NOMO-1 treated with DMSO at 0.1 percent for 48 hours (cell line): ENCODE data around the gene SPIN2B.
"Not testable (repeated sequence)": the region's sequence is repeated elsewhere in the genome, so short reads cannot be mapped to it uniquely, and the experiment has no call there.

Experiments used
- DNase-seq: peaks from one replicate; lab custom pipeline; 2025; ENCODE audit not compliant: unreplicated experiment; lab: John Stamatoyannopoulos, UW

SPIN2B gene

DNA sequence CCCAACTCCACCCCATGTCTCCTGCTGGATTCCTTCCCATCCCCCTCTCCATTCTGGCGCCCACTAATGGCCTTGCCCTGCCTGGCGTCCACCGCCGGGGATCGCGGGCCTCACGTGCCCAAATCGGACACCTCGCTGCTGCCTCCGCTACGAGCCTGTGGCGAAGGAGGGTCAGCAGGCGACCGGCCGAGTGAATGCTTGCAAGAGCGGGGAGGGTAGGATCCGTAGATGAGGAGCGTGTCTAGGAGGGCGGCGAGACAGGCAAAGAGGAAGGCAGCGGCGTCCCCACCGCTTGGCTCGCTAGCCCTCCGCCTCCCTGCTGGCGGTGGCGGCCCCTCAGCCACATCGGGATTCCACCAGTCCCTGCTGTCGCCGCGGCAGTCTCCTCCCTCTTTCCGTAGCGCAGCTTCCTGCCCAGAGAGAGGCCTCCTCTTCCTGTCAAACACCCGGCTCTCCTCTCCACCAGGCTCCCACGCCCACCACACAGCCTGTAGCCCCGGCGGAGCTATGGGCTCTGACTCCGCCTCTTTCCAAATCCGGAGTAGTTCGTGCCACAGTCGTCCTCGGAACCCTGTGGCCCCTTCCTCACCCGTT, at the start of gene SPIN2B:
SPIN2B (minus strand) TSS at position 387 of the 594 bp plus-strand sequence.
- DNase-seq: peak; percentile 84

DNA sequence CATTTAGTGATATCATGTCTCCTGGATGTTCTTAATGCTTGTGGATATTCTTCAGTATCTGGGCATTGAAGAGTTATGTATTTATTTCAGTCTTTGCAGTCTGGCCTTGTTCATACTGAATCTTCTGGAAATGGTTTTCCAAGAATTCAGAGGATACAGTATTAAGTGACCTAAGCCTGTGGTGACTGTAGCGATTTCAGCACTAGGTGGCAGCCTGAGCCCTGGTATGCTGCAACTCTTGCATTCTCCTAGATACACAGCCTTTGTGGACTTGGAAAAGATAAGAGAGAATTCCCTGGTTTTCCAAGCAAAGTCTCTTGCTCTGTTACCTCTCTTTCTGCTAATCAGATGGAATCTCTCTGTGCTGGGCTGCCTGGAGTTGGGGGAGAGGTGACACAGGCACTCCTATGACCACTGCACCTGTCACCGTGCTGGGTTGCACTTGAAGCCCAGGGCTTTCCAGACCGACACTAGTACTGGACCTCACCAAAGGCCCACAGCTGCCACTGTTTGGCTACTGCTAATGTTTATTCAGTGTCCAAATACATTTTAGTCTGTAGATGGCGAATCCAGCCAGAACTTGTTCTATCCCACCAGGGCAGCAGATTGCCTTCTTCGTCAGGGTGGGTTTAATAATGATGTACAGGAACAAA, 35.2 kb upstream of the SPIN2B start:
- no peak for DNase-seq

DNA sequence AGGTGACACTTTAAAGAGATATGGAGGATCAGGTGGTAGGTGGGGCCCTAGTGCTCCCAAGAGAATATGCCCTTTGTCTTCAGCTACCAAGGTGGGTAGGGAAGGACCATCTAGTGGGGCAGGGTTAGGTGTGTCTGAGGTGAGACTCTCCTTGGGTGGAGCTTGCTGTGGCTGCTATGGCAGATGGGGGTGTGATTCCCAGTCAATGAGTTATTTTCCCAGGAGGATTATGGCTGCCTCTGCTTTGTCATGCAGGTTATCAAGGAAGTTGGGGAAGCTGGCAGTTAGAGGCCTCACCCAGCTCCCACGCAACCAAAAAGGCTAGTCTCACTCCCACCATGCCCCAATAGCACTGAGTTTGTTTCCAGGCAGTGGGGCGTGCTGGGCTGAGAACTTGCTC, 33.8 kb upstream of the SPIN2B start:
- no peak for DNase-seq

- not testable (repeated sequence) for DNase-seq
Observed at GRCh38 chrX:57152222-57152621, 30.9 kb upstream of the SPIN2B start.

- DNase-seq: no peak
Observed at GRCh38 chrX:57138674-57139073, 17.3 kb upstream of the SPIN2B start.

DNA sequence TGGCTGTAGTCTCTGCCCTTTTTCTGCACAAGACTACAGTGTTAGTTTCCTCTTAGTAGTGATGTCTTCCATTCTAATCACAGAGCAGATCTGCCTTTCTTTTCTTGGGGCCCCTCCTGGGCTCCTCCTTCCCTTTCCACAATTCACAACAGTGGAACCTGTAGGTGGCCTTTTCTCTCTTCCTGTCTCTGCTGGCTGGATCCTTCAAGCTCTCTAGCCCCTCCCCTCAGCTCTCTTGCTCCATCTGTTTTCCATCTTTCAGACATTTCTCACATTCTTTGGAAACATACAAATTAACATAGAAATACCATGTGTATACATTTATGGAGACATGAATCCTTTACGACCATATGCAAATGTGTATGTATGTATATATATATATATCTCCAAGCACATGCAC, 16.2 kb upstream of the SPIN2B start:
- DNase-seq: no peak

DNA sequence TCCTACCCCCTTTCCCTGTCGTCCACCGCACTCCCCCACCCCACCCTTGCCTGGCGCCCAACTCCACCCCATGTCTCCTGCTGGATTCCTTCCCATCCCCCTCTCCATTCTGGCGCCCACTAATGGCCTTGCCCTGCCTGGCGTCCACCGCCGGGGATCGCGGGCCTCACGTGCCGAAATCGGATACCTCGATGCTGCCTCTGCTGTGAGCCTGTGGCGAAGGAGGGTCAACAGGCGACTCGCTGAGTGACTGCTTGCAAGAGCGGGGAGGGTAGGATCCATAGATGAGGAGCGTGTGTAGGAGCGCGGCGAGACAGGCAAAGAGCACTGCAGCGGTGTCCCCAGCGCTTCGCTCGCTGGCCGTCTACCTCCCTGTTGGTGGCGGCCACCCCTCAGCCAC, 15.7 kb upstream of the SPIN2B start, which contains the start of gene SPIN2A:
SPIN2A (minus strand) TSS at position 325 of the 400 bp plus-strand sequence. CDS start 800 bp downstream, outside the sequence.
- not testable (repeated sequence) for DNase-seq

- DNase-seq: not testable (repeated sequence)
Observed at GRCh38 chrX:57136589-57136988, 15.2 kb upstream of the SPIN2B start.

DNA sequence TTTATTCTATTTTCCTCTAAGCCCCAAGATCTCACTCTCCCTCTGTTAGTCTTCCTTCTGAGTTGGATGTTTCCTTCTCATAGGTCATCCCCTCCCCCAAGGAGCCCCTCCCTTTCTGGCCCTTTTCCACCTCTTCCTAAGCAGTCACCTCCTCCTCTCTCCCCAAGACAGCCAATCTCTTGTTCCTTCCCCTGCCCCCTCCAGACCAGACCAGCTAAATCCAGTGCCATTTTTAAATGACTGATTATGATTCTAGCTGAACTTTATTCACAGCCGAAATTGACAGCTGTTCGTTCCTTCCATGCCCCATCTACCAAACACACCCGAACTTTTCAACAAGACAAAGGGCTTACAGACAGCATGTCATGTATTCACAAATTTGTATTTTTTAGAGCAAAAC, 13.9 kb upstream of the SPIN2B start:
- DNase-seq: no peak

- no peak for DNase-seq
Observed at GRCh38 chrX:57134702-57135101, 13.4 kb upstream of the SPIN2B start.

DNA sequence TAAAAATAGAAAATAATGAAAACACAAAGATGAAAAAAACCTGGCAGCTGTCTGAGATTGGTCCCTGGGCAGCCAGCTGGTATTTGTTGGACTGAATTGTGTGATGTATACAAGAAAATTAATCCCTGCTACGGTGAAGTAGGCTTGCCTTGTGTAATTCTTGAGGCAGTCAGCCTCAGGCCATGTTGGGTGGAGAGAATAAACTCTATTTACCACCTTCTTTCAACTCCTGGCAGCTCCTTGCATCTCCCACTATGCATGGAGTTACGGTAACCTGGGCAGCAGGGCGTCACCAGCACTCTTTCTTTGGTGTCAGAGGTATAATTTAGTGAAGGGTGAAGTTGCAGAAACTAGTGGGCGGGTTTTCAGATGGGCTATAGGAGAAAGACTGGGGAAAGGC, 12.4 kb upstream of the SPIN2B start:
- DNase-seq: no peak

DNA sequence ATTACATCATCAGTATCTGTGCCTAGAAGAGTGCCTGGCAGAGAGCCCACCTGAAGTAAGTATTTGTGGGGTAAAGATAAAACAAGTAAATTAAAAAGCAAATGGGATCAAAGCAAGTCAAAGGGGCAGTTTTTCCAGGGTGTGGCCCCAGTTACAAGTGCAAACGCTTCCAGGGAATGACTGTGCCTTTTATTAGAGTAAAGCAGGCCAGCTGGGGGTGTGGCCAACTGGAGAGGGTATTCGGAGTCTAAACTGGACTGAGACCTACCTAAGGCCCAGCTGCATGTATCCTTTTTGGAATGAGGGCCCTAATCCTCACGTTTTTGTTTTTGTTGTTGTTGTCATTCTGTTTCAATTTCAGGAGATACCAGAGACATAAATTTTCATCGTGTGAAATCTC, 11.9 kb upstream of the SPIN2B start:
- DNase-seq: not testable (repeated sequence)

DNA sequence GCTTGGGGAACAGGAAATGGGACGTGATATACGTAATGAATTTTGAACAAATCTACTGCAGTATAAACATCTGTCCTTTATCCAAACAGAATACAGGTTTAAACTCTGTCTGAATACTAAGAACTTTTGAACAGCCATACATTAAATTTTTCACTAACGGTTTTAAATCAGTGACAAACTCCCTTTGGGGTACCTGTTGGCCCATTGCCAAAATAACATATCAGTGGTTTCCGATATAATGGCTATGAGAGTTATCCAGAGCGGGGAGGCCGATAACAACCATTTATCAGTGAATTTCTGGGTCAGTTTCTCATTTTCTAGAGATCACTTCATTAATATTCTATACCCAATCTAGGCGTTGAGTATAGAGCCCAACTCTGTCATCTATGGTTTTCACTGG, 10.7 kb upstream of the SPIN2B start:
- DNase-seq: no peak

DNA sequence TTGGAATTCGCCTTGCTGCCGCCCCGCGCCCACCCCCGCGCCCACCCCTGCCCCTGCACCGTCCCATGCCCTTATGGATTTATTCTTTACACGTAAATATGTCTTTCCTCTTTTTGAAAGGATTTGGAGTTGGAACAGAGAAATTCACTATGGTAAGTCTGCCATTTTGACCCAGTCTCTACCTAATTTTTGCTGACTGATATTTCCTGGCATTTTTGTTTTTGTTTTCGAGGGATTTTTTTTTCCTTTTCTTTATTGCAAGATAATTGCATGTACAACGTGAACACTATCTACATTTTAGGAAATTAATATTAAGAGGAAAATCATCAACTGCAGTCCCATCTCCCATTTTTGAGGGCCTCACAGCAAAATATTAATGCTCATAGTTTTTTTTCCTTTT, 468 bp upstream of the SPIN2B start:
- no peak for DNase-seq

DNA sequence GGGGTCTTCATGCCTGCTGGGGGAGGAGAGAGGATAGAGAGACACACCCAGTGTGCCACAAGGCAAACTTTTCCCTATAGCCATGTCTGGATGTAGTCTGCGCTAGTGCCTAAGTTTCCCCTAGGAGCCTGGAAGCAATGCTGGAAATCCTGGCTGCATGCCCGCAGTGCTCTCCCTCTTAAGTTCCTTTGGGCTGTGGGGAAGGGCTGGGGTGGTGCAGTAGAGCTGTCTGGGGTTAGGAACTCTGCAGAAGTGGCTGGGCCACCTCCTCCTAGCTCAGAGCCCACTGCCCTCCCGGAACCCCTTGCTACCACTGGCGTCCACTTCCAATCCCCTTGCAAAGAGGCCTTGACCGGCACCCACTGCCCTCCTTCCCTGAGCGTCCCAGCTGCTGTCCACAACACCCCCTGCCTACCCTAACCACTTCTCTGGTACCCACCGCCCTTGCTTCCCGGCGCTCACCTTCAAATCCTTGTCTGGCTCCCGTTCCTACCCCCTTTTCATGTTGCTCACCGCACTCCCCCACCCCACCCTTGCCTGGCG, 658 bp downstream of the SPIN2B start:
- not testable (repeated sequence) for DNase-seq

DNA sequence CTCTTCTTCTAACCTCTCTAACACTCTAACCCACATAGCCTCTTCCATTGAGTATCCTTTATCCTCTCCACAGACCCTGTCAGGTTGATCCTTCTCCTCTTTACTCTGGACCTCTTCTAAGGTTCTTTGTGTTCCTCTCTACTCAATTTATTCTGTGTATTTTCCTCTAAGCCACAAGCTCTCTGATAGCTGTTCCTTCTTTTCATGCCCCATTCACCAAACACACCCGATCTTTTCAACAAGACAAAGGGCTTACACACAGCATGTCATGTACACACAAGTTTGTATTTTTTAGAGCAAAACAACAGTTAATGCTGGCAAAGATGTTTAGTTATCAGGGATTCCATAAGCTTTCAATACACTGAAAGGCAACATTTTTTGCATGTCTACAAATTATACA, 1.9 kb downstream of the SPIN2B start:
- DNase-seq: no peak

- DNase-seq: not testable (repeated sequence)
Observed at GRCh38 chrX:57117566-57117965, 3.8 kb downstream of the SPIN2B start.

GRCh38 chrX:57104921-57105398, 16.4 kb downstream of the SPIN2B start:
- no peak for DNase-seq

GRCh38 chrX:57104406-57104805, 16.9 kb downstream of the SPIN2B start:
- no peak for DNase-seq

DNA sequence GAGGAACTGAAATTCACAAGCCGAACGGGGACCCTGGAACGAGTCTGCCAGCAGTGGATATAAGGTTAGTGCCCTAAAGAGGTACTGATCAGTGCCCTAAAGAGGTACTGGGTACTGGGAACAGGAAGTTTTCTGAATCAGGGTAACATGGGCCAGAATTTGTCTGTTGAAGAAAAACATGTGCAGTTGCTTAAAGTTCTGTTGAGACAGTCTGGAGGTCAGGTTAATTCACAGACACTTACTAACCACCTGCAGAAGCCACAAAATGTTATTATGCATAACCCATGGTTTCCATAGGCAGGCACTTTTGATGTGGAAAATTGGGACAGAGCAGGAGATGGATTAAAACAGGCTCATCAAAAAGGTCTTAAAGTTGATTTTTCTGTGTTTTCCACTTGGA, 17.9 kb downstream of the SPIN2B start:
- no peak for DNase-seq

GRCh38 chrX:57102918-57103317, 18.4 kb downstream of the SPIN2B start:
- not testable (repeated sequence) for DNase-seq

DNA sequence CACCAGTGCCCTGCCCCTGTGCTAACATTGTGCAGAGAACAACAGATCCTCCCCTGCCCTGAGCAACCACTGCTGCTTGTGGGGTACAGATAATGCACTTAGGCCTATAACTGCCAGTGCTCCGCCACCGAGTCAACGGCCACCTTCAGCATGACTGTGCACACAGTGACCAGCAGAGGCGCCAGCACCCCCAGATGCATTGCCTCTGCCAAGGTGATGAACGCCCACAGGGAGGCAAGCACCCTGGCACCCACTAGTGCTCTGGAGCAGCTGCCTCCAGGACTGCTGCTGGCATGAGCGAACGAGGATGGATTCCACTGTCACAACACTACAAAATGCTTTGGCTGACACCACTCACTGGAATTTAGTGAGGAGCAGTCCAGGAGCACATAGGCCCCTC, 38.2 kb downstream of the SPIN2B start:
- DNase-seq: no peak
